ENCODE data around the gene SUN3. TPM values are rescaled to one million over a fixed set of nuclear protein-coding genes. Genes with fewer than 3 reads are reported as not detected.

SUN3 gene
- total and polyA plus RNA-seq, 2 of the 13 experiments (the other 11 are each of a cell fraction or from before 2014, with no cell fraction given): not detected

GRCh38 chr7:48035301-48035966 is 6.5 kb upstream of the SUN3 start, which contains the start of gene C7orf57 (continued):
- peak; percentile 55 for TF ChIP-seq TBL1XR1 (IDR thresholded peaks at IDR 0.05; ENCODE audit: borderline replicate concordance, low read length, partially characterized antibody)
- peak; percentile 97 for TF ChIP-seq NFYB (CRISPR knock-in tag; IDR thresholded peaks at IDR 0.05)
- peak; percentile 85 for TF ChIP-seq ZMYM4 (CRISPR knock-in tag; IDR thresholded peaks at IDR 0.05)
- TF ChIP-seq TFDP2 (CRISPR knock-in tag; IDR thresholded peaks at IDR 0.05): peak; percentile 91
- peak; percentile 56 for TF ChIP-seq STAG1 (CRISPR knock-in tag; IDR thresholded peaks at IDR 0.05)
- TF ChIP-seq SALL1 (CRISPR knock-in tag; IDR thresholded peaks at IDR 0.05): peak; percentile 30; the same call in 1 of the 2 replicates
- 0 out of 2 replicates have a peak, but pooled peaks have one; percentile 12 for TF ChIP-seq ZNF800 (CRISPR knock-in tag; IDR thresholded peaks at IDR 0.05)
- TF ChIP-seq KMT2B (CRISPR knock-in tag; IDR thresholded peaks at IDR 0.05): no peak
- TF ChIP-seq ZNF558 (CRISPR knock-in tag; IDR thresholded peaks at IDR 0.05; ENCODE audit: borderline replicate concordance): 0 out of 2 replicates have a peak, but pooled peaks have one; percentile 43
- TF ChIP-seq, protein P1, sequence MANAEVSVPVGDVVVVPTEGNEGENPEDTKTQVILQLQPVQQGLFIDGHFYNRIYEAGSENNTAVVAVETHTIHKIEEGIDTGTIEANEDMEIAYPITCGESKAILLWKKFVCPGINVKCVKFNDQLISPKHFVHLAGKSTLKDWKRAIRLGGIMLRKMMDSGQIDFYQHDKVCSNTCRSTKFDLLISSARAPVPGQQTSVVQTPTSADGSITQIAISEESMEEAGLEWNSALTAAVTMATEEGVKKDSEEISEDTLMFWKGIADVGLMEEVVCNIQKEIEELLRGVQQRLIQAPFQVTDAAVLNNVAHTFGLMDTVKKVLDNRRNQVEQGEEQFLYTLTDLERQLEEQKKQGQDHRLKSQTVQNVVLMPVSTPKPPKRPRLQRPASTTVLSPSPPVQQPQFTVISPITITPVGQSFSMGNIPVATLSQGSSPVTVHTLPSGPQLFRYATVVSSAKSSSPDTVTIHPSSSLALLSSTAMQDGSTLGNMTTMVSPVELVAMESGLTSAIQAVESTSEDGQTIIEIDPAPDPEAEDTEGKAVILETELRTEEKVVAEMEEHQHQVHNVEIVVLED (CRISPR knock-in tag; IDR thresholded peaks at IDR 0.05; ENCODE audit: borderline replicate concordance): 0 out of 2 replicates have a peak, but pooled peaks have one; percentile 30
- TF ChIP-seq DMAP1 (CRISPR knock-in tag; IDR thresholded peaks at IDR 0.05): no peak
- peak; percentile 78 for TF ChIP-seq GABPB1 (CRISPR knock-in tag; IDR thresholded peaks at IDR 0.05)
- peak; percentile 71 for TF ChIP-seq CBX1 (IDR thresholded peaks at IDR 0.05; ENCODE audit: low read depth)
- 0 out of 2 replicates have a peak, but pooled peaks have one; percentile 34 for TF ChIP-seq FOXJ3 (CRISPR knock-in tag; IDR thresholded peaks at IDR 0.05; ENCODE audit: borderline replicate concordance)
- TF ChIP-seq, protein P2, sequence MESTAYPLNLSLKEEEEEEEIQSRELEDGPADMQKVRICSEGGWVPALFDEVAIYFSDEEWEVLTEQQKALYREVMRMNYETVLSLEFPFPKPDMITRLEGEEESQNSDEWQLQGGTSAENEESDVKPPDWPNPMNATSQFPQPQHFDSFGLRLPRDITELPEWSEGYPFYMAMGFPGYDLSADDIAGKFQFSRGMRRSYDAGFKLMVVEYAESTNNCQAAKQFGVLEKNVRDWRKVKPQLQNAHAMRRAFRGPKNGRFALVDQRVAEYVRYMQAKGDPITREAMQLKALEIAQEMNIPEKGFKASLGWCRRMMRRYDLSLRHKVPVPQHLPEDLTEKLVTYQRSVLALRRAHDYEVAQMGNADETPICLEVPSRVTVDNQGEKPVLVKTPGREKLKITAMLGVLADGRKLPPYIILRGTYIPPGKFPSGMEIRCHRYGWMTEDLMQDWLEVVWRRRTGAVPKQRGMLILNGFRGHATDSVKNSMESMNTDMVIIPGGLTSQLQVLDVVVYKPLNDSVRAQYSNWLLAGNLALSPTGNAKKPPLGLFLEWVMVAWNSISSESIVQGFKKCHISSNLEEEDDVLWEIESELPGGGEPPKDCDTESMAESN (CRISPR knock-in tag; conservative IDR thresholded peaks at IDR 0.05): 0 out of 2 replicates have a peak, but pooled peaks have one; percentile 48
- TF ChIP-seq, protein P3, sequence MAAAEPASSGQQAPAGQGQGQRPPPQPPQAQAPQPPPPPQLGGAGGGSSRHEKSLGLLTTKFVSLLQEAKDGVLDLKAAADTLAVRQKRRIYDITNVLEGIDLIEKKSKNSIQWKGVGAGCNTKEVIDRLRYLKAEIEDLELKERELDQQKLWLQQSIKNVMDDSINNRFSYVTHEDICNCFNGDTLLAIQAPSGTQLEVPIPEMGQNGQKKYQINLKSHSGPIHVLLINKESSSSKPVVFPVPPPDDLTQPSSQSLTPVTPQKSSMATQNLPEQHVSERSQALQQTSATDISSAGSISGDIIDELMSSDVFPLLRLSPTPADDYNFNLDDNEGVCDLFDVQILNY (CRISPR knock-in tag; conservative IDR thresholded peaks at IDR 0.05): peak; percentile 82
- TF ChIP-seq, protein P4, sequence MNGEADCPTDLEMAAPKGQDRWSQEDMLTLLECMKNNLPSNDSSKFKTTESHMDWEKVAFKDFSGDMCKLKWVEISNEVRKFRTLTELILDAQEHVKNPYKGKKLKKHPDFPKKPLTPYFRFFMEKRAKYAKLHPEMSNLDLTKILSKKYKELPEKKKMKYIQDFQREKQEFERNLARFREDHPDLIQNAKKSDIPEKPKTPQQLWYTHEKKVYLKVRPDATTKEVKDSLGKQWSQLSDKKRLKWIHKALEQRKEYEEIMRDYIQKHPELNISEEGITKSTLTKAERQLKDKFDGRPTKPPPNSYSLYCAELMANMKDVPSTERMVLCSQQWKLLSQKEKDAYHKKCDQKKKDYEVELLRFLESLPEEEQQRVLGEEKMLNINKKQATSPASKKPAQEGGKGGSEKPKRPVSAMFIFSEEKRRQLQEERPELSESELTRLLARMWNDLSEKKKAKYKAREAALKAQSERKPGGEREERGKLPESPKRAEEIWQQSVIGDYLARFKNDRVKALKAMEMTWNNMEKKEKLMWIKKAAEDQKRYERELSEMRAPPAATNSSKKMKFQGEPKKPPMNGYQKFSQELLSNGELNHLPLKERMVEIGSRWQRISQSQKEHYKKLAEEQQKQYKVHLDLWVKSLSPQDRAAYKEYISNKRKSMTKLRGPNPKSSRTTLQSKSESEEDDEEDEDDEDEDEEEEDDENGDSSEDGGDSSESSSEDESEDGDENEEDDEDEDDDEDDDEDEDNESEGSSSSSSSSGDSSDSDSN (CRISPR knock-in tag; IDR thresholded peaks at IDR 0.05): no peak
- TF ChIP-seq EP300 (IDR thresholded peaks at IDR 0.05; ENCODE audit: low read depth in 2 of 2, low read length in 2 of 2): no peak
- TF ChIP-seq EP300 (CRISPR knock-in tag; IDR thresholded peaks at IDR 0.05; ENCODE audit: borderline replicate concordance): no peak

Measured in HepG2 (cell line).